HS-27A (cell line): ENCODE results near the gene POTEG.
"Not testable (repeated sequence)": the region's sequence is repeated elsewhere in the genome, so short reads cannot be mapped to it uniquely, and the experiment has no call there.

Source experiments
- DNase-seq: peaks from one replicate; pipeline ENCODE4 v3.0.0-alpha.2; 2012; ENCODE audit warnings: low read depth, missing footprints

The POTEG gene

GRCh38 chr14:19372813-19373500, 61.2 kb downstream of the POTEG start:
- not testable (repeated sequence) for DNase-seq

DNA sequence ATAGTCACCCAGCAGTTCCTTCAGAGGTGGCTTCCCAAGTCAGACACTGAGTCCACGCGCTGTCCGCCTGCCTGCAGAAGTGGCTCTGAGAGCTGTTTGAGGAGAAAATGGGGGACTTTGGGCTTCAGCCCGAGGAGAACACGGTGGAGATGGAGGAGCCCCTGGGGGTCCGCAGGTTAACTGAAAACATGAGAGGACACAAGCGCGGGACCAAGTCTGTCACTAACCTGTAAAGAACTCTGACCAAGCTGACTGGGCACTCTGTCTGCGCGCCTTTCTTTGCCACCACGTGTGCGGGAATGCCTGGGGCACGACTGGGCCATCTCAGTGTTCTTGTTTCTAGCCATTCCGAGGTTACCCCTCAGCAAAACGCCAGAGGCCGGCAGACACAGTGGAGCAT, 62.4 kb downstream of the POTEG start:
- not testable (repeated sequence) for DNase-seq

DNA sequence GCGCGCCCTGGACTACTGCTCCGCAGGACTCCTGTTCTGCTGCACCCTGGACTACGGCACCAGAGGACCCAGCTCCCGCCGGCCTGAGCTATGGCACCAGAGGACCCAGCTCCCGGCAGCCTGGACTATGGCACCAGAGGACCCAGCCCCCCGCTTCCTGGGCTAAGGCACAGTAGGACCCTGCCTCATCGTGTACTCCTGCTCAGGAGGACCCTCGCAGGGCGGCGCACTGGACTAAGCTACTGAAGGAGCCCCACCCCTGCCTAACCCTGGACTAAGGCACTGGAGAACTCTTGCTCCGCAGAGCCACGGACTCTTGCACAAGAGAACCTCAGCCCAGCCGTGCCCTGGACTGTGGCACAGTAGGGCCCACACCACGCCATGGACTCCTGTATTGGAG, 71.3 kb downstream of the POTEG start:
- not testable (repeated sequence) for DNase-seq

- DNase-seq, result not testable (repeated sequence)
These were observed 71.8 kb downstream of the POTEG start for GRCh38 chr14:19362323-19362722.

DNA sequence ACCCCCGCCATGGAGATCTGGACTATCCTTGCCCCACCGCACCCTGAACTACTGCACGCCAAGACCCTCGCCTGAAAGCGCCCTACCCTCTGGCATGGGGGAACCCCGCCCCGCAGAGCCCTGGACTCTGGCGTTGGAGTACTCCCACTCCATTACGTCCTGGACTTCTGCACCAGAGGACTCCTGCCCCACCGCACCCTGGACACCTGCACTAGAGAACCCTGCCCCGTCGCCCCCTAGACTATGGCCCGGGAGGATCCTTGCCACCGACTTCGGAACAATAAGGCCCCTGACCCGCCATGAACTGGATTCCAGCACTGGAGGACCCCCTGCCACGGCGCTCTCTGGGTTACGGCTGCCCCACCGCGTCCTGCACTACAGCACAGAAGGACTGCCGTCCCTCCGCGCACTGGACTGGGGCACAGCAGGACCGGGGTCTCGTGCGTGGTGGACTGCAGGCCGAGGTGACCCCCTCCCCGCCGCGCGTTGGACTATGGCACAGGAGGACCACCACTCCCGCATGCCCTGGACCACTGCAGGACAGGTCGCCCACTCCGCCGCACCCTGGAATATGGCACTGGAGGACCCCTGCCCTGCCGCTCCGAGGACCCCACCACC, 72.4 kb downstream of the POTEG start:
- not testable (repeated sequence) for DNase-seq

DNA sequence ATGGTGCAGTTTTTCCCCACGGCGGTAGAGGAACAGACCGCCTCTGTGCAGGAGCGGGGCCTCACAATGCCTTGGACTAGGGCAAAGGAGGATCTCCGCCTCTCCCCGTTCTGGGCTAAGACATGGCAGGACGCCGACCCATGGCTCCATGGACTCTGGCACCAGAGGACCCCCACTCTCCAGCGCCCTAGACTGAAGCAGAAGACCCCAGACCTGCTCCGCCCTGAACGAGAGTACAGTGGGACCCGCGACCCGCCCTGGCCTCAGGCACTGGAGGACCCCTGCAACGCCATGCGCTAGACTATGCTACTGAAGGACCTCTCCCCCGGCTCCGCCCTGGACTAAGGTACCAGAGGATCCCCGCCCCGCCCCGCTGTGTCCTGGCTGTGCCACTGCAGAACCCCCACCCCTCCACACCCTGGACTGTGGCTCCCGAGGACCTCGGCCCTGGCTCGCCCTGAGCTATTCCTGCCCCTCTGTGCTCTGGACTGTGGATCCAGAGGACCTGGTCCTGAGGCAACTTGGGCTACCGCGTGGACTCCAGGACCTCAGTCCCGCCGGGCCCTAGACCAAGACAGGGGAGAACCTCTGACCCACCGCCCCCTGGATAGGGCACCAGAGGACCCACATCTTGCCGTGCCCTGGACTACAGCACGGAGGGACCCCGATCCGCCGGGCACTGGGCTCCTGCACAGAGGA, 73.1 kb downstream of the POTEG start:
- DNase-seq, result not testable (repeated sequence)
